ENCODE results near the gene NALCN.

The NALCN gene
- long read RNA-seq, donor 1, result 0 reads
- long read RNA-seq, donor 2, result 0 reads
- long read RNA-seq, donor 3, result 0 reads
- long read RNA-seq, donor 4, result 0 reads
- long read RNA-seq, donor 5, result 0 reads
- long read RNA-seq, donor 6, result 0 reads
- long read RNA-seq, donor 7, result 0 reads
- long read RNA-seq, donor 8, result 0 reads

DNA sequence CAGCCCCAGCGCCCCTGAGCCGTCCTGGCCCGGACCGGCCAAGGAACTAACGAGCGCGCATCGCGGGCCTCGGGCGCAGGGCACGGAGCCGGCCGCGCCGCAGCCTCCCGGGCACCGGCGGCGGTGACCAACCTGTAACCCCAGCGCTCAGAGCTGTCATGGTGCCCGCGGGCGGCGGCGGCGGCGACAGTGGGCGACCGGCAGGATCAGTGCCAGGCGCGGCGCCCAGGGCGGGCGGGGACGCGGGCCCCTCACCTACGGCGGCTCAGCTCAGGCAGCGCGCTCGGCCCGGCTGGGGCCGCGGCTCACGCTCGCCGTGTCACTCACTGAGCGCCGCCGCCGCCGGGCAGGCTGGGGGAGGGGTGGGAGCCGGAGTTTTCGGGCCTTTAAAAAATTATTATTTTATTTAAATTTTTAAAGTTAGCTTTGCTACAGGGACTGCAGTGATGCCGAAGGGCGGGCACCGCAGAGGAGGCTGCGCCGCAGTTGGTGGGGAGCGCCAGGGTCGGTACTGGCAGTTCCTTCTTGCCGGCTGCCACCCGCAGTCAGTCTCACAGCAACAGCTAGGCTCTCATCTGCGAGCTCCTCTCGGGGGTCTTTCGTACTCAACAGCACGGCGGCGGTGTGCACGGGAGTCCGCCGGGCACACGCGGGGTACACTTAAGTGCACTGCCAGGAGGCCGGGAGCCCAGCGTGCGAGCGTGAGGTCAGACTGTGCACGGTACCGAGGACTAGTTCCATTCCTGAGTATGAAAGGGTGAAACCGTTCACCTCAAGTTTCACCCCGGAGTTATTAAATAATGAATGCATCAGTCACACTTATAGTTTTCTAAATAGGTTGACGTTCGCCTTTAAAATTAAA lies at the start of gene NALCN:
Gene NALCN, minus strand, starts transcription at position 328 of the 862 bp plus-strand sequence. CDS start 17,382 bp downstream, outside the sequence.
- DNase-seq, result peak; percentile 74

- DNase-seq, result no peak
These were observed 49.6 kb upstream of the NALCN start for GRCh38 chr13:101465877-101466276.

- no peak for DNase-seq
These were observed 40.9 kb upstream of the NALCN start for GRCh38 chr13:101457176-101457575.

GRCh38 chr13:101455863-101456262 lies 39.6 kb upstream of the NALCN start:
- DNase-seq, result no peak

DNA sequence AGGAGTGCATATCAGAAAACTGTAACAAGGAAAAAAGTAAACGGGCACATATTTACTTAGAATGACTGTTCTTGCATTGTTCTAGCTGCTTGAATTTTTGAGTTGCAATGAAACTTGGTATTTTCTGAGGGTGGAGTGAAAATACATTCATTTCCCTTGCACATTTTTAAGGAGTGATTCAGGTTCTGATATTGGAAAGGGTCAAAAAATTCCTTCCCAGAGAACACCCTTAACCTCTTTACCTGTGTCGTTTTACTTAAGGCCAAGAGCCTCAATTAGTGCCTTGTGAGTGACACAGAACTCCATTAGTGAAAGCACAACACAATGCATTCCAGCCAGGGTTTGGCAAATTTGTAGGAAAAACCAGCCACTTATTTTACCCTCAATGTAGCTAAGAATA lies 38.5 kb upstream of the NALCN start:
- DNase-seq, result no peak

DNA sequence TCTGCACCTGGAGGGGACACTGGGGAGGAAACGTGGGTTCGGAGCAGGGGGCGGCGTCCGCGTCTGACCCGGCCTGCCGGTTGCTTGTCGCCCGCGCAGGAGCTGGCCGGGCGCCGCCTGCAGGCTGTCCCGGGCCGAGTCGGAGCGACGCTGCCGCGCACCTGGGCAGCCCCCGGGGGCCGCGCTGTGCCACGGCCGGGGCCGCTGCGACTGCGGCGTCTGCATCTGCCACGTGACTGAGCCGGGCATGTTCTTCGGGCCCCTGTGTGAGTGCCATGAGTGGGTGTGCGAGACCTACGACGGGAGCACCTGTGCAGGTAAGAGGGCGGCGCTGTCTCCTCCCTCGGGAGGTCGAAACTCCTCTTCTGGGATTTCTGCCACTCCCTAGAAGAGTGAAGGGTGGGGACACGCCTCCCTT lies 37.5 kb upstream of the NALCN start:
- DNase-seq, result peak; percentile 45

DNA sequence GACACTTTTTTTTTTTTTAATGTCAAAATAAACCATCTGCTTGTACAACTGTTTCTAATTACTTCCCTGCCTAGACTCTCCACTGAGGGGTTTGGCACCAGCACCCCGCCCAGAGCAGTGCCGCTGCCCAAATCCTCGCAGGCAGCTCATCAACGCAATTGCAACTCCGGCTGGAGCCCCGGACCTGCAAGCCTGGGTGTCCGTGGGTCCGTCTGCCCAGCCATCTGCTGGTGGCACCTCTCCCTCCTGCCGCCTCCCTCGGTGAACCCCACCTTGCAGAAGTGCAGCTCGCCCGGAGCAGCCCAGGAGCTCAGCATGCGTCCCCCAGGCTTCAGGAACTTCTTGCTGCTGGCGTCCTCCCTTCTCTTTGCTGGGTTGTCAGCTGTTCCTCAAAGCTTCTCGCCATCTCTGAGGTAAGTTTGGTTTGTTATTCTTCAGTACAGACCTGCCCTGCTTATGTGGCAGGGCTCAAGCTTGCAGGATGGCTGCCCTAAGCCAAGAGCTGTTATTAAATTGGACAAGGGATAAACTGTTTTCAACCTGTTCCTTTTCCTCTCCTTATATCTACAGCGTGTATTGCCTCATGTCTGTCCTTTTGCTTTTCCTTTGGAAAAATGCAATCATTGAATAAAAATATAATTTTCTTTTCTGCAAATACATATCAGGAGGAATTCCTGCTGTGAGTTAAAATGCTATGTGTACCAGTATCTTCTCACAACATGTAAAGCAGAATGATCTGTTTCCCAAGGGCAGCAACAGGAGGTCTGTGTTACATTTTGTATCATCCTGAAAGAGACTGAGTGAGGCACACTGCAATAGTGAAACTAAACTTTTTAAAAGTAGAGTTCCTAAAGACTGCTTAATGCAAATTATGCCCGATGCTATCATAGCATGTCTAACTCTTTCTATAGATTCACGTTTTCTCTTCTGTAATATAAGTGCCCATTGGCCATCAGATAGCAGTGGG lies 36.5 kb upstream of the NALCN start, which contains the start of gene ITGBL1:
Gene ITGBL1, plus strand, starts transcription at position 157 of the 967 bp plus-strand sequence. Its CDS starts 159 bp downstream, at position 316.
- no peak for DNase-seq

GRCh38 chr13:101451641-101452040 lies 35.3 kb upstream of the NALCN start:
- no peak for DNase-seq

DNA sequence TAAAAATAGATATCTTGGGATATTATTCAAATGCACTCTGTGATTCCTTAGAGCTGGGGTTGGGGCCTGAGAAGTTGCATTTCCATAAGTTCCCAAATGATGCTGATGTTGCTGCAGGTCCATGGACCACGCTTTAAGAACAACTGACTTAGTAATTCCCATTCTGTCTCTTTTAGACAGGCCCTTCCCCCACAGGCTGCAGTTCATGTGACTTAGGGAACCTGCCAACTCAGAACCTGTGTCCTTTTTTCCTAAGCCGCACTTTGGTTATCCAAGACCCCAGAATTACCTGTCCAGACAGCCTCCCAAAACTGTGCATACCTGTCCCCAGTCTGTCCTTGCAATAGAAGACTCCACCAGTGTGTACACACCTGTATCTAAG lies 34.4 kb upstream of the NALCN start:
- DNase-seq, result no peak

GRCh38 chr13:101449790-101450748 lies 33.8 kb upstream of the NALCN start:
- no peak for DNase-seq

- DNase-seq, result no peak
These were observed 31.5 kb upstream of the NALCN start for GRCh38 chr13:101447852-101448251.

GRCh38 chr13:101434486-101434885 lies 18.2 kb upstream of the NALCN start:
- DNase-seq, result no peak

DNA sequence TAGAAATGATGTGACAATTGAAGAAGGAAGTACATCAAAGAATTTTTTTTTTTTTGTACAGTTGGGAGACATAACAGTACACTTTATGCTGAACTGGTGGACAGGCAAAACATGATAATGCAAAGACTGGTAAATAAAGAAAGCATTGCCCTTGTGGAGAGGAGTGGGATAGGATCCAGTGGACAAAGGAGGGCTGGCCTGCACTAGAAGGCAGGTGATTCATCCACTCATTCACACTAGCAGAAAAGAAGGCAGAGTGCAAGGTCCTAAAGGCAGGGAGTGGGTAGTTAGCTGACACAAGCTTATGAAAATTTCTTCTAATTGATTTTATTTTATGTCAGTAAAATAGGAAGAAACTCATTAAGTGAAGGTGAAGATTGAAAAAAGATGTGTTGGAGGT lies 17.6 kb upstream of the NALCN start:
- no peak for DNase-seq

DNA sequence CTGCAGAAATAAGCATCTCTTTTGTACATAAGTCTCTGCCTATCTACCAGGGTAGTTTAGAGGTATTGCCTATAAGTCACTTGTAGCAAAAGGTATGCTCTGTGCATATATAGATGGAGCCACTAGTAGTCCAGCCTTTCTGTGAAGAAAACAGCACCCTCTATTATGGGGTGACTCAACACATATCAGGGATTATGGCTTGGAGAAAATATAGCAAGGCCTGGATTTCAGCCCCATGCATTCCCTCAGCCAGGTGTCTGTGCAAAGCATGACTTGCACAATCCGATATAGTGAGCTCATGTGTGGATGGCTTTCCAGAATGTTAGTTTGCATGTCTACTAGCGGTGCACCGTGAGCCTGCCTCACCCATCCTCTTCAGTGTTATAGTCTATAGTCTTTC lies 13.4 kb upstream of the NALCN start:
- DNase-seq, result no peak

DNA sequence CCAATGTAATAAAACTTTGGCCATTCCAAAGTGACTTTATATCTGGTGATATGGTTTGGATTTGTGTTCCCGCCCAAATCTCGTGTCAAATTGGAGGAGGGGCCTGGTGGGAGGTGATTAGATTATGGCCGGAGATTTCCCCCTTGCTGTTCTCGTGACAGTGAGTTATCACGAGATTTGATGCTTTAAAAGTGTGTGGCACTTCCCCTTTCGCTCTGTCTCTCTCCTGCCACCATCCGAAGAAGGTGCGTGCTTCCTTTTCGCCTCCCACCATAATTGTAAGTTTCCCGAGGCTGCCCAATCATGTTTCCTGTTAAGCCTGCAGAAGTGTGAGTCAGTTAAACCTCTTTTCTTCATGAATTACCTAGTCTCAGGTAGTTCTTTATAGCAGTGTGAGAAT lies 9.3 kb upstream of the NALCN start:
- DNase-seq, result no peak

DNA sequence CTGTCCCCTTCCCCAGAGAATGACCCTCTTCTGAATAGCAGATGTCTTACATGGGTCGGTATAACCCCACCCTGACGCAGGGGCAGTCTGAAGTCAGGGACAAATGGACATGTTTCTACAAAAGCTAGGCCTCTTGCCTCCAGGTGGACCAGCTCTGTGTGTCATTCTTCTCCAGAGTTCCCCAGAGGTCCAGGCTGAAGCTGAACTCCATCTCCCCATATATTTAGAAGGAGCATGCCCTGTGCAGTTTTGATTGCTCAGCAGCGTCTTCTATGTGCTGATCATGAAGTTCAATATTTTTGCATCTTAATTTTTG lies 8.8 kb upstream of the NALCN start:
- DNase-seq, result no peak

GRCh38 chr13:101424381-101425155 lies 8.3 kb upstream of the NALCN start:
- no peak for DNase-seq

GRCh38 chr13:101423872-101424271 lies 7.6 kb upstream of the NALCN start:
- DNase-seq, result no peak

DNA sequence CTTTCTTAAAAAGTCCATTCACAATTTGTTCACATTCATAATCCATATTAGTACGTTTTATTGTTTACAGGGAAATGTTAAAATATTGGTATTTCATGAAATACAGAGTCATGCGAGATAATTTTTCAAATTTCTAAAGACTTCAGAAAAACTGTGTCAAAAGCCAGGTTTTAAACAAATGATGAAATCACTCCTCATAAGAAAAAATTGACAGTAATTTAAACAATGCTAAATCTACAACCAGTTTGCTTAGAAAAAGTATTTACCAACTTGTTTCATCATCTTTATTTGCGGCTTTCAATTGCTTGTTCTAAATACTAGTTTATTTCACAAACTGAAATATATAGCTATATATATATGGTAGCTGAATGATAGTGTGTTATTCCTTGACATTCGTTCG lies 1.2 kb upstream of the NALCN start:
- no peak for DNase-seq

- no peak for DNase-seq
These were observed 717 bp upstream of the NALCN start for GRCh38 chr13:101417043-101417406.
